GM21737 (cell line): ENCODE measurements around the gene GTF2B.
"Not testable (repeated sequence)": the region's sequence is repeated elsewhere in the genome, so short reads cannot be mapped to it uniquely, and the experiment has no call there.

Experiments
- ATAC-seq: cut with Tn5 transposase; IDR thresholded peaks from one replicate; pipeline ENCODE4 v1.9.1; 2021; ENCODE audit warnings: mild to moderate bottlenecking, moderate library complexity; ENCODE audit not compliant: unreplicated experiment

Gene GTF2B

GRCh38 chr1:88891318-88891950 is at the start of gene GTF2B:
Gene GTF2B, minus strand, starts transcription at chr1:88891567. Its CDS starts 68 bp downstream, at chr1:88891499.
- ATAC-seq, result peak; percentile 92

- not testable (repeated sequence) for ATAC-seq
Observed at GRCh38 chr1:88938528-88938927, 47.2 kb upstream of the GTF2B start.

GRCh38 chr1:88936760-88937342 is 45.5 kb upstream of the GTF2B start:
- ATAC-seq, result no peak

GRCh38 chr1:88936223-88936523 is 44.8 kb upstream of the GTF2B start:
- no peak for ATAC-seq

GRCh38 chr1:88935522-88936222 is 44.3 kb upstream of the GTF2B start:
- no peak for ATAC-seq

GRCh38 chr1:88930176-88930575 is 38.8 kb upstream of the GTF2B start:
- not testable (repeated sequence) for ATAC-seq

- ATAC-seq, result no peak
Observed at GRCh38 chr1:88923224-88923623, 31.9 kb upstream of the GTF2B start.

GRCh38 chr1:88922214-88922613 is 30.8 kb upstream of the GTF2B start:
- no peak for ATAC-seq

- no peak for ATAC-seq
Observed at GRCh38 chr1:88920845-88921244, 29.5 kb upstream of the GTF2B start.

- ATAC-seq, result no peak
Observed at GRCh38 chr1:88917321-88918025, 26.1 kb upstream of the GTF2B start.

GRCh38 chr1:88916883-88917282 is 25.5 kb upstream of the GTF2B start:
- ATAC-seq, result no peak

GRCh38 chr1:88911800-88912199 is 20.4 kb upstream of the GTF2B start:
- not testable (repeated sequence) for ATAC-seq

GRCh38 chr1:88911161-88911560 is 19.8 kb upstream of the GTF2B start:
- no peak for ATAC-seq

GRCh38 chr1:88910401-88910800 is 19.0 kb upstream of the GTF2B start:
- ATAC-seq, result no peak

GRCh38 chr1:88900883-88901282 is 9.5 kb upstream of the GTF2B start:
- ATAC-seq, result no peak

- no peak for ATAC-seq
Observed at GRCh38 chr1:88897070-88897730, 5.8 kb upstream of the GTF2B start.

GRCh38 chr1:88892357-88892877 is 1.1 kb upstream of the GTF2B start:
- no peak for ATAC-seq

GRCh38 chr1:88891951-88892340 is 579 bp upstream of the GTF2B start:
- no peak for ATAC-seq

- peak; percentile 1 for ATAC-seq
Observed at GRCh38 chr1:88890791-88891317, 513 bp downstream of the GTF2B start.

GRCh38 chr1:88890131-88890530 is 1.2 kb downstream of the GTF2B start:
- no peak for ATAC-seq

GRCh38 chr1:88888750-88889149 is 2.6 kb downstream of the GTF2B start:
- ATAC-seq, result no peak
